Measurements from ENCODE around the gene GDAP2. TPM values are rescaled to one million over a fixed set of nuclear protein-coding genes. Genes with fewer than 3 reads are reported as not detected.

The GDAP2 gene
- total and polyA plus RNA-seq, 4 donors, result 3.0 to 16.8 (median 9.1) TPM

GRCh38 chr1:117821382-117821755 is 108.1 kb downstream of the GDAP2 start (continued):
- TF ChIP-seq YY1 (IDR thresholded peaks at IDR 0.05) (no peak), NR2F2 (IDR thresholded peaks at IDR 0.05) (no peak)
- TF ChIP-seq, protein P1, sequence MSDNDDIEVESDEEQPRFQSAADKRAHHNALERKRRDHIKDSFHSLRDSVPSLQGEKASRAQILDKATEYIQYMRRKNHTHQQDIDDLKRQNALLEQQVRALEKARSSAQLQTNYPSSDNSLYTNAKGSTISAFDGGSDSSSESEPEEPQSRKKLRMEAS (IDR thresholded peaks at IDR 0.05), result no peak

DNA sequence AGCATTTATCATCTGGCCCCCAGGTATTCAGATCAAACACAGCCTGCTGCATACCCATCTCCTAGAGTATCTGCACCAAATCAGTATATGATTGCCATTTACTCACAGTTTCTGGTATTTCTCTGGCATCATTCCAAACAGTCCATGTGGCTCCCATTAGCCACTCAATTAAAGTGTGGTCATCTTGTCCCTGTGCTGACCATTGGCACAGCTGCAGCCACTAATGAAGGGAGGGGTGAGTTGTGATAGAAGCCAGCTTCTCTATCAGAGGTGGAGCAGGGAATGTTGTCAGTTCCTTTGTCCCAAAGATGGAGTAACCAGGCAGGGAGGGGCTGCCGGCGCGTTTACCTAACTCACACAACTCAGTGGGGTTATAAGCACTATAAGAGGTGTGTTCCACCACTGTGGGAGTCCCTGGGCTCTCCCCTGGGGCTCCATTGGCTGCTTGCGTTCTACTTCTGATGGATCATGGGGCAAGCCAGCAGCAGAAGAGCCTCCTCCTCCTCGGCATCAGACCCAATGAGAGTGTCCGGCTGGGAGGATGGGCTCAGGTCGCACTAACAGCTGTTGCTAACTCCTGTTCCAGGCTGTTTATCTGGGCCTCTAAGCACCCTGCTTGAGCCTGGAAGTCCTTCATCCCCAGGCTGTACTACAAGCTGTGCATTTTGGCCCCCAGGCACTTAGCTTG is 108.6 kb downstream of the GDAP2 start:
- Histone ChIP-seq H3K9me3 (ENCODE audit: control insufficient read depth in 4 of 4, low read length in 3 of 4) (no peaks in the 10 kb centered on the region), H3K4me3 (ENCODE audit: low read depth in 1 of 3, low read length in 3 of 3) (no peak overlapping the region), H3K36me3 (ENCODE audit: control insufficient read depth in 4 of 4, insufficient read depth in 3 of 4, low read depth in 1 of 4, low read length in 3 of 4) (no peaks in the 10 kb centered on the region), H3K9ac (ENCODE audit: low read depth in 1 of 2, low read length in 2 of 2) (no peak overlapping the region), H3K27ac (ENCODE audit: low read depth in 1 of 2, low read length in 2 of 2) (no peak overlapping the region), H3K4me1 (ENCODE audit: control insufficient read depth in 4 of 4, insufficient read depth in 4 of 4, low read length in 3 of 4) (no peaks in the 10 kb centered on the region), H3K27me3 (ENCODE audit: control insufficient read depth in 4 of 4, insufficient read depth in 4 of 4, low read length in 3 of 4) (no peaks in the 10 kb centered on the region)
- no peak for DNase-seq (ENCODE audit: low spot score)
- no peak for TF ChIP-seq HNF4G (IDR thresholded peaks at IDR 0.05)
- no peak for TF ChIP-seq RAD21 (IDR thresholded peaks at IDR 0.05)
- TF ChIP-seq, protein P2, sequence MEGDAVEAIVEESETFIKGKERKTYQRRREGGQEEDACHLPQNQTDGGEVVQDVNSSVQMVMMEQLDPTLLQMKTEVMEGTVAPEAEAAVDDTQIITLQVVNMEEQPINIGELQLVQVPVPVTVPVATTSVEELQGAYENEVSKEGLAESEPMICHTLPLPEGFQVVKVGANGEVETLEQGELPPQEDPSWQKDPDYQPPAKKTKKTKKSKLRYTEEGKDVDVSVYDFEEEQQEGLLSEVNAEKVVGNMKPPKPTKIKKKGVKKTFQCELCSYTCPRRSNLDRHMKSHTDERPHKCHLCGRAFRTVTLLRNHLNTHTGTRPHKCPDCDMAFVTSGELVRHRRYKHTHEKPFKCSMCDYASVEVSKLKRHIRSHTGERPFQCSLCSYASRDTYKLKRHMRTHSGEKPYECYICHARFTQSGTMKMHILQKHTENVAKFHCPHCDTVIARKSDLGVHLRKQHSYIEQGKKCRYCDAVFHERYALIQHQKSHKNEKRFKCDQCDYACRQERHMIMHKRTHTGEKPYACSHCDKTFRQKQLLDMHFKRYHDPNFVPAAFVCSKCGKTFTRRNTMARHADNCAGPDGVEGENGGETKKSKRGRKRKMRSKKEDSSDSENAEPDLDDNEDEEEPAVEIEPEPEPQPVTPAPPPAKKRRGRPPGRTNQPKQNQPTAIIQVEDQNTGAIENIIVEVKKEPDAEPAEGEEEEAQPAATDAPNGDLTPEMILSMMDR (IDR thresholded peaks at IDR 0.05; ENCODE audit: low read depth, low read length, missing input control), result no peak
- no peak for TF ChIP-seq GABPA (IDR thresholded peaks at IDR 0.05 in 1 of 2, conservative IDR thresholded peaks at IDR 0.05 in 1 of 2)
- TF ChIP-seq YY1 (IDR thresholded peaks at IDR 0.05), result no peak
- TF ChIP-seq, protein P1 (IDR thresholded peaks at IDR 0.05), result no peak
- no peak for TF ChIP-seq FOXA2 (IDR thresholded peaks at IDR 0.05)
- TF ChIP-seq, protein P3, sequence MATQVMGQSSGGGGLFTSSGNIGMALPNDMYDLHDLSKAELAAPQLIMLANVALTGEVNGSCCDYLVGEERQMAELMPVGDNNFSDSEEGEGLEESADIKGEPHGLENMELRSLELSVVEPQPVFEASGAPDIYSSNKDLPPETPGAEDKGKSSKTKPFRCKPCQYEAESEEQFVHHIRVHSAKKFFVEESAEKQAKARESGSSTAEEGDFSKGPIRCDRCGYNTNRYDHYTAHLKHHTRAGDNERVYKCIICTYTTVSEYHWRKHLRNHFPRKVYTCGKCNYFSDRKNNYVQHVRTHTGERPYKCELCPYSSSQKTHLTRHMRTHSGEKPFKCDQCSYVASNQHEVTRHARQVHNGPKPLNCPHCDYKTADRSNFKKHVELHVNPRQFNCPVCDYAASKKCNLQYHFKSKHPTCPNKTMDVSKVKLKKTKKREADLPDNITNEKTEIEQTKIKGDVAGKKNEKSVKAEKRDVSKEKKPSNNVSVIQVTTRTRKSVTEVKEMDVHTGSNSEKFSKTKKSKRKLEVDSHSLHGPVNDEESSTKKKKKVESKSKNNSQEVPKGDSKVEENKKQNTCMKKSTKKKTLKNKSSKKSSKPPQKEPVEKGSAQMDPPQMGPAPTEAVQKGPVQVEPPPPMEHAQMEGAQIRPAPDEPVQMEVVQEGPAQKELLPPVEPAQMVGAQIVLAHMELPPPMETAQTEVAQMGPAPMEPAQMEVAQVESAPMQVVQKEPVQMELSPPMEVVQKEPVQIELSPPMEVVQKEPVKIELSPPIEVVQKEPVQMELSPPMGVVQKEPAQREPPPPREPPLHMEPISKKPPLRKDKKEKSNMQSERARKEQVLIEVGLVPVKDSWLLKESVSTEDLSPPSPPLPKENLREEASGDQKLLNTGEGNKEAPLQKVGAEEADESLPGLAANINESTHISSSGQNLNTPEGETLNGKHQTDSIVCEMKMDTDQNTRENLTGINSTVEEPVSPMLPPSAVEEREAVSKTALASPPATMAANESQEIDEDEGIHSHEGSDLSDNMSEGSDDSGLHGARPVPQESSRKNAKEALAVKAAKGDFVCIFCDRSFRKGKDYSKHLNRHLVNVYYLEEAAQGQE (IDR thresholded peaks at IDR 0.05), result no peak
- TF ChIP-seq FOXA1 (IDR thresholded peaks at IDR 0.05), result no peak
- TF ChIP-seq RXRA (IDR thresholded peaks at IDR 0.05), result no peak
- no peak for TF ChIP-seq SP1 (IDR thresholded peaks at IDR 0.05)
- TF ChIP-seq, protein P4, sequence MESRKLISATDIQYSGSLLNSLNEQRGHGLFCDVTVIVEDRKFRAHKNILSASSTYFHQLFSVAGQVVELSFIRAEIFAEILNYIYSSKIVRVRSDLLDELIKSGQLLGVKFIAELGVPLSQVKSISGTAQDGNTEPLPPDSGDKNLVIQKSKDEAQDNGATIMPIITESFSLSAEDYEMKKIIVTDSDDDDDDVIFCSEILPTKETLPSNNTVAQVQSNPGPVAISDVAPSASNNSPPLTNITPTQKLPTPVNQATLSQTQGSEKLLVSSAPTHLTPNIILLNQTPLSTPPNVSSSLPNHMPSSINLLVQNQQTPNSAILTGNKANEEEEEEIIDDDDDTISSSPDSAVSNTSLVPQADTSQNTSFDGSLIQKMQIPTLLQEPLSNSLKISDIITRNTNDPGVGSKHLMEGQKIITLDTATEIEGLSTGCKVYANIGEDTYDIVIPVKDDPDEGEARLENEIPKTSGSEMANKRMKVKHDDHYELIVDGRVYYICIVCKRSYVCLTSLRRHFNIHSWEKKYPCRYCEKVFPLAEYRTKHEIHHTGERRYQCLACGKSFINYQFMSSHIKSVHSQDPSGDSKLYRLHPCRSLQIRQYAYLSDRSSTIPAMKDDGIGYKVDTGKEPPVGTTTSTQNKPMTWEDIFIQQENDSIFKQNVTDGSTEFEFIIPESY (IDR thresholded peaks at IDR 0.05), result no peak
- no peak for TF ChIP-seq EGR1 (IDR thresholded peaks at IDR 0.05; ENCODE audit: low read depth in 2 of 2)
- TF ChIP-seq HNF4A (conservative IDR thresholded peaks at IDR 0.05), result no peak
- TF ChIP-seq TAF1 (conservative IDR thresholded peaks at IDR 0.05), result no peak
- no peak for TF ChIP-seq JUND (IDR thresholded peaks at IDR 0.05)
- TF ChIP-seq ATF3 (IDR thresholded peaks at IDR 0.05), result no peak
- WGBS, result 88% methylated on average over 7 of the region's 7 CpGs
